IPS DF 6.9 (cell line): ENCODE measurements around the gene FOXD4.
"Not testable (repeated sequence)": the region's sequence is repeated elsewhere in the genome, so short reads cannot be mapped to it uniquely, and the experiment has no call there.

Experiments used
- DNase-seq: peaks from one replicate; pipeline ENCODE4 v3.0.0-alpha.2; 2013; ENCODE audit warnings: low read depth, low spot score
- H3K27ac ChIP-seq: one replicate; pipeline ENCODE4 v1.5.1; 2013; ENCODE audit warnings: low read length, control low read depth
- H3K27me3 ChIP-seq: 2 replicates; pipeline ENCODE4 v1.6.1; 2013; ENCODE audit warnings: mild to moderate bottlenecking, low read length; ENCODE audit not compliant: control insufficient read depth, insufficient read depth
- H3K36me3 ChIP-seq: 2 replicates; pipeline ENCODE4 v1.6.1; 2013; ENCODE audit warnings: low read length; ENCODE audit not compliant: control insufficient read depth, insufficient read depth
- H3K4me1 ChIP-seq: 2 replicates; pipeline ENCODE4 v1.6.1; 2013; ENCODE audit warnings: low read length; ENCODE audit not compliant: control insufficient read depth, insufficient read depth
- H3K4me3 ChIP-seq: 2 replicates; pipeline ENCODE4 v1.5.1; 2013; ENCODE audit warnings: mild to moderate bottlenecking, low read length
- H3K9me3 ChIP-seq: 2 replicates; pipeline ENCODE4 v1.6.1; 2013; ENCODE audit warnings: low read length, inconsistent platforms; ENCODE audit not compliant: control insufficient read depth, insufficient read depth
- WGBS: extraction: QIAGEN DNeasy Blood & Tissue Kit; methylation state at CpG from one replicate; pipeline ENCODE4 v1.1.7; 2013; ENCODE audit warnings: mixed read lengths, missing lambda C conversion rate; ENCODE audit not compliant: insufficient read length, insufficient coverage; 5-methylcytosine and 5-hydroxymethylcytosine counted together

The FOXD4 gene

GRCh38 chr9:117995-118467, at the start of gene FOXD4:
Gene FOXD4, minus strand, starts transcription at chr9:118417. Its CDS starts 298 bp downstream, at chr9:118119.
- peaks cover 32% of the 10 kb centered on the region for H3K27me3 ChIP-seq
- H3K9me3 ChIP-seq, H3K4me1 ChIP-seq, H3K27ac ChIP-seq, H3K36me3 ChIP-seq, DNase-seq: not testable (repeated sequence)
- peak within 1 kb of the TSS; percentile 25; the same call in 1 of the 2 replicates for H3K4me3 ChIP-seq
- WGBS: no CpG with 5 or more reads among the region's 30 CpGs

- not testable (repeated sequence) for DNase-seq, H3K4me3 ChIP-seq, H3K27ac ChIP-seq, H3K27me3 ChIP-seq, H3K36me3 ChIP-seq, H3K9me3 ChIP-seq, H3K4me1 ChIP-seq
- whole genome bisulfite sequencing: no CpG with 5 or more reads among the region's 1 CpG
Observed at GRCh38 chr9:159871-160270, 41.7 kb upstream of the FOXD4 start.

- not testable (repeated sequence) for H3K36me3 ChIP-seq, H3K4me1 ChIP-seq, H3K27me3 ChIP-seq, DNase-seq, H3K9me3 ChIP-seq, H3K27ac ChIP-seq, H3K4me3 ChIP-seq
Observed at GRCh38 chr9:151173-151572, 33.0 kb upstream of the FOXD4 start.

GRCh38 chr9:139880-140279, 21.7 kb upstream of the FOXD4 start:
- H3K36me3 ChIP-seq, H3K27me3 ChIP-seq, H3K9me3 ChIP-seq, H3K27ac ChIP-seq, H3K4me3 ChIP-seq, H3K4me1 ChIP-seq, DNase-seq: not testable (repeated sequence)
- WGBS: no CpG with 5 or more reads among the region's 17 CpGs

- Histone ChIP-seq H3K27me3 (peaks cover 37% of the 10 kb centered on the region), H3K4me3 (peak overlapping the region; percentile 25; the same call in 1 of the 2 replicates)
Observed at GRCh38 chr9:117144-117994, 848 bp downstream of the FOXD4 start.

GRCh38 chr9:116239-117077, 1.8 kb downstream of the FOXD4 start:
- H3K4me1 ChIP-seq, H3K27ac ChIP-seq, H3K4me3 ChIP-seq, H3K9me3 ChIP-seq, DNase-seq, H3K36me3 ChIP-seq: not testable (repeated sequence)
- H3K27me3 ChIP-seq: peaks cover 37% of the 10 kb centered on the region
- WGBS: no CpG with 5 or more reads among the region's 41 CpGs

More at GRCh38 chr9:117144-117994, 848 bp downstream of the FOXD4 start:
- WGBS: no CpG with 5 or more reads among the region's 71 CpGs
- H3K4me1 ChIP-seq, H3K9me3 ChIP-seq, H3K36me3 ChIP-seq, DNase-seq, H3K27ac ChIP-seq: not testable (repeated sequence)

- H3K4me1 ChIP-seq, DNase-seq, H3K9me3 ChIP-seq, H3K27ac ChIP-seq, H3K4me3 ChIP-seq, H3K36me3 ChIP-seq: not testable (repeated sequence)
- no CpG with 5 or more reads among the region's 11 CpGs for WGBS
- H3K27me3 ChIP-seq: peaks cover 37% of the 10 kb centered on the region
Observed at GRCh38 chr9:115118-115451, 3.1 kb downstream of the FOXD4 start.

- not testable (repeated sequence) for H3K36me3 ChIP-seq, DNase-seq, H3K9me3 ChIP-seq, H3K4me1 ChIP-seq, H3K27ac ChIP-seq
- peaks cover 37% of the 10 kb centered on the region for H3K27me3 ChIP-seq
- peak overlapping the region; percentile 26; the same call in 1 of the 2 replicates for H3K4me3 ChIP-seq
- no CpG with 5 or more reads among the region's 73 CpGs for WGBS
Observed at GRCh38 chr9:114267-115117, 3.7 kb downstream of the FOXD4 start.

- peak overlapping the region; percentile 26; the same call in 1 of the 2 replicates for H3K4me3 ChIP-seq
- not testable (repeated sequence) for H3K9me3 ChIP-seq, DNase-seq, H3K27ac ChIP-seq, H3K4me1 ChIP-seq, H3K36me3 ChIP-seq
- peaks cover 42% of the 10 kb centered on the region for H3K27me3 ChIP-seq
- WGBS: no CpG with 5 or more reads among the region's 111 CpGs
Observed at GRCh38 chr9:113468-114266, 4.5 kb downstream of the FOXD4 start.
